ENCODE results near the gene PLA2G4C.

GRCh38 chr19:48029431-48029830 is 81.2 kb downstream of the PLA2G4C start:
- no peak for TF ChIP-seq PREB (CRISPR knock-in tag; IDR thresholded peaks at IDR 0.05; ENCODE audit: borderline replicate concordance)
- no peak for TF ChIP-seq EMX1 (CRISPR knock-in tag; IDR thresholded peaks at IDR 0.05)
- no peak for TF ChIP-seq CTCF (IDR thresholded peaks at IDR 0.05)
- no peak for TF ChIP-seq ATF3 (CRISPR knock-in tag; conservative IDR thresholded peaks at IDR 0.05)
- no peak for TF ChIP-seq SMAD4 (CRISPR knock-in tag; IDR thresholded peaks at IDR 0.05)
- no peak for TF ChIP-seq ESRRA (CRISPR knock-in tag; IDR thresholded peaks at IDR 0.05; ENCODE audit: borderline replicate concordance)
- no peak for TF ChIP-seq GABPB1 (CRISPR knock-in tag; IDR thresholded peaks at IDR 0.05)
- TF ChIP-seq SP1 (CRISPR knock-in tag; conservative IDR thresholded peaks at IDR 0.05): no peak
- TF ChIP-seq ZNF425 (CRISPR knock-in tag; conservative IDR thresholded peaks at IDR 0.05): no peak
- no peak for TF ChIP-seq PRDM15 (CRISPR knock-in tag; IDR thresholded peaks at IDR 0.05)
- no peak for TF ChIP-seq MAX (CRISPR knock-in tag; IDR thresholded peaks at IDR 0.05)
- TF ChIP-seq ZNF232 (CRISPR knock-in tag; IDR thresholded peaks at IDR 0.05): no peak
- no peak for TF ChIP-seq ZNF423 (CRISPR knock-in tag; IDR thresholded peaks at IDR 0.05)

All from WTC11 (cell line).